Activated CD4-positive, alpha-beta T cell treated with anti-CD3 and anti-CD28 coated beads for 36 hours (primary cell): ENCODE results near the gene CLSTN2. TPM values are rescaled to one million over a fixed set of nuclear protein-coding genes. Genes with fewer than 3 reads are reported as not detected.

Source experiments
- ATAC-seq: fragments of 200-7000 bp; cut with Tn5 transposase; one replicate; pipeline ENCODE4 v1.10.0; 2021; ENCODE audit warnings: mild to moderate bottlenecking, moderate library complexity
- CTCF ChIA-PET: fragments of 350-600 bp; sonication (Branson Sonifier 250); formaldehyde crosslinking; loops from one replicate; lab custom pipeline; 2021; ENCODE audit warnings: antibody characterized with exemption; lab: Charles Lee
- POLR2A ChIA-PET: fragments of 350-600 bp; sonication (Branson Sonifier 250); formaldehyde crosslinking; loops from one replicate; lab custom pipeline; 2021; ENCODE audit warnings: antibody characterized with exemption, inconsistent platforms; lab: Charles Lee
- DNase-seq: peaks from one replicate; pipeline ENCODE4 v3.0.0-alpha.2; 2020
- H3K27ac Mint-ChIP-seq: one replicate; pipeline ENCODE4 v1.8.0; 2021; ENCODE audit warnings: mixed read lengths
- H3K27me3 Mint-ChIP-seq: one replicate; pipeline ENCODE4 v1.8.0; 2021; ENCODE audit warnings: mixed read lengths
- H3K36me3 Mint-ChIP-seq: one replicate; pipeline ENCODE4 v1.8.0; 2021; ENCODE audit warnings: low read depth, mixed read lengths
- H3K4me1 Mint-ChIP-seq: one replicate; pipeline ENCODE4 v1.8.0; 2021; ENCODE audit warnings: mixed read lengths
- H3K4me3 Mint-ChIP-seq: one replicate; pipeline ENCODE4 v1.8.0; 2021; ENCODE audit warnings: mild to moderate bottlenecking, moderate library complexity, mixed read lengths
- H3K9me3 Mint-ChIP-seq: one replicate; pipeline ENCODE4 v1.8.0; 2021; ENCODE audit warnings: low read depth, mixed read lengths
- intact Hi-C, 2 experiments: fragments of 100-400 bp; cut with DNase I in 1 of 2; cut with micrococcal nuclease in 1 of 2; formaldehyde crosslinking; loops; one replicate each; pipeline versions ENCODE4 v1.14.2 to v1.15.1; 2022 to 2024; cut with DNase I, micrococcal nuclease
- total RNA-seq, 2 experiments: library from RNA; stranded (reverse); gene quantifications; one replicate each; pipeline ENCODE4 v1.2.3, GENCODE V29; 2021

Gene CLSTN2
- total RNA-seq, 2 experiments from 2014 or later = not detected

GRCh38 chr3:140023616-140024530, 88.9 kb downstream of the CLSTN2 start:
- Mint-ChIP-seq H3K27ac (no peak overlapping the region), H3K27me3 (peaks cover 3% of the 10 kb centered on the region), H3K9me3 (no peaks in the 10 kb centered on the region), H3K4me1 (no peaks in the 10 kb centered on the region), H3K4me3 (no peak overlapping the region), H3K36me3 (no peaks in the 10 kb centered on the region)
- POLR2A ChIA-PET = no interaction called here
- intact Hi-C loops = no loop called here
- ATAC-seq (no peak), DNase-seq (no peak)
- CTCF ChIA-PET = interaction anchor here (0.6 kb wide), 1 partner anchor 929 kb away, joined by 3 read pairs; no protein-coding TSS in a partner anchor

GRCh38 chr3:140031170-140031569, 96.2 kb downstream of the CLSTN2 start:
- ATAC-seq (no peak), DNase-seq (no peak)
- intact Hi-C loops = no loop called here
- Mint-ChIP-seq H3K4me3 (no peak overlapping the region), H3K27ac (no peak overlapping the region), H3K36me3 (no peaks in the 10 kb centered on the region), H3K9me3 (no peaks in the 10 kb centered on the region), H3K27me3 (peaks cover 4% of the 10 kb centered on the region), H3K4me1 (no peaks in the 10 kb centered on the region)
- CTCF ChIA-PET = no interaction called here
- POLR2A ChIA-PET = no interaction called here

DNA sequence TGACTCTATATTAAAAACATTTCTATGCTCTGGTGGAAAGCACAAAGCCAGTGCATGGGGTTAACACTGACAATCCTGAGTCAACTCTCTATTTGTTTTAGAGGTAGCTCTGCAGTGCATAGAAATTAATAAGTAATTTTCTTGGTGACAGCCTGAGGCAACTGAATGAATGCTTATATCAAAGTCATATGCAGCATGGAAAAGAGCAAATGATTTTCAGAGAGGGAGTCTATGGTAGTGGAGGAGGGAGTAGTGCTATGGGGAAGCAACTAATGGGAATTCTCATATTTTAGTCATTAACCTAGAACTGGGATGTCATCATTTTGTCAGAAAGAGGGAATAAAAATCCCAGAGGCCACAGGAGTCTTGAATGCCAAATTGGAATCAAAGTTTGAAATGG, 99.1 kb downstream of the CLSTN2 start:
- intact Hi-C loops = no loop called here
- H3K27ac Mint-ChIP-seq = no peak overlapping the region
- no peaks in the 10 kb centered on the region for H3K4me1 Mint-ChIP-seq
- POLR2A ChIA-PET = no interaction called here
- CTCF ChIA-PET = interaction anchor here (1.0 kb wide), 1 partner anchor 96 kb away, joined by 3 read pairs; no protein-coding TSS in a partner anchor
- ATAC-seq (no peak), DNase-seq (no peak)
- H3K27me3 Mint-ChIP-seq = peaks cover 2% of the 10 kb centered on the region
- H3K36me3 Mint-ChIP-seq = no peaks in the 10 kb centered on the region
- H3K4me3 Mint-ChIP-seq = no peak overlapping the region
- H3K9me3 Mint-ChIP-seq = no peaks in the 10 kb centered on the region

DNA sequence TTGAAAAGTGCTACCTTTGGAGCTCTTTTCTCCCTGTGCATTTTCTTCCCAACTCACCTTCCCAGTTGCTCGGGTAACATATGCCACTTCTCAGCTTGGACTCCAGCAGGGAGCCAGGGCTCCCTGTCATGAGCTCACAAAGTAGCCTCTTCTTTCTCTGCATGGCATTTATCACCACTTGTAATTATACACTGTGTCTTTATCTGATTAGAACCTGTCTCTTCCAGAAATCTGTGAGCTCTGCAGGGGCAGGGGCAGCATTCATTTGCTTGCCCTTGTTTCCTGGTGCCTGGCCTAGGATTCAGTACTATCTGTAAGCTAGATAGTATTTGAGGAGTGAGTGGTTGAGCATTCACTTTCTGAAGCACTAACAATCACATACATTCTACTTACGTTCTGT, 100.9 kb downstream of the CLSTN2 start:
- POLR2A ChIA-PET = no interaction called here
- CTCF ChIA-PET = no interaction called here
- Mint-ChIP-seq H3K4me1 (no peaks in the 10 kb centered on the region), H3K36me3 (no peaks in the 10 kb centered on the region), H3K27ac (no peak overlapping the region), H3K9me3 (no peaks in the 10 kb centered on the region), H3K27me3 (peaks cover 2% of the 10 kb centered on the region), H3K4me3 (no peak overlapping the region)
- DNase-seq (no peak), ATAC-seq (no peak)
- intact Hi-C loops = no loop called here

DNA sequence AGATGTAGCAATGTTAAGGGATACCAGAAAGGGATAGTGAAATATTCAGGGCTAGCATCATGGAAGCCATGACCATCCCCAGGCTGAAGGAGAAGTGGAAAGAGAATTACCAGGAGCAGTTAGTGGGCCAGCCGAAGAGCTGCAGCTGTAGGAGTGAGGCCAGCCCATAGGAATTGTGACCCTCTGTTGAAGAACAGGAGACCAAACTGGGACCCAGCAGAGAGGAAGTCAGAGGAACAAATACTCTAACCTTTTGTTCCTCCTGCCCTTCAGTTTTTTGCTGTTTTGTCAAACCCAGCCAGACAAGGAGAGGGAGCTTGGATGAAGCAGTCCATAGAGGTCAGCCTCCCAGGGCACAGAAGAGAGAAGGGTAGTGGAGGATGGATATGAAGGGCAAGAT, 115.4 kb downstream of the CLSTN2 start:
- no peak for DNase-seq
- H3K27ac Mint-ChIP-seq = no peak overlapping the region
- intact Hi-C loops = no loop called here
- ChIA-PET POLR2A (interaction anchor here (0.6 kb wide), 1 partner anchor 77 kb away, joined by 4 read pairs; no protein-coding TSS in a partner anchor), CTCF (no interaction called here)
- no peak overlapping the region for H3K4me3 Mint-ChIP-seq
- no peaks in the 10 kb centered on the region for H3K36me3 Mint-ChIP-seq
- H3K27me3 Mint-ChIP-seq = peaks cover 15% of the 10 kb centered on the region
- ATAC-seq = no peak
- no peaks in the 10 kb centered on the region for H3K4me1 Mint-ChIP-seq
- no peaks in the 10 kb centered on the region for H3K9me3 Mint-ChIP-seq

DNA sequence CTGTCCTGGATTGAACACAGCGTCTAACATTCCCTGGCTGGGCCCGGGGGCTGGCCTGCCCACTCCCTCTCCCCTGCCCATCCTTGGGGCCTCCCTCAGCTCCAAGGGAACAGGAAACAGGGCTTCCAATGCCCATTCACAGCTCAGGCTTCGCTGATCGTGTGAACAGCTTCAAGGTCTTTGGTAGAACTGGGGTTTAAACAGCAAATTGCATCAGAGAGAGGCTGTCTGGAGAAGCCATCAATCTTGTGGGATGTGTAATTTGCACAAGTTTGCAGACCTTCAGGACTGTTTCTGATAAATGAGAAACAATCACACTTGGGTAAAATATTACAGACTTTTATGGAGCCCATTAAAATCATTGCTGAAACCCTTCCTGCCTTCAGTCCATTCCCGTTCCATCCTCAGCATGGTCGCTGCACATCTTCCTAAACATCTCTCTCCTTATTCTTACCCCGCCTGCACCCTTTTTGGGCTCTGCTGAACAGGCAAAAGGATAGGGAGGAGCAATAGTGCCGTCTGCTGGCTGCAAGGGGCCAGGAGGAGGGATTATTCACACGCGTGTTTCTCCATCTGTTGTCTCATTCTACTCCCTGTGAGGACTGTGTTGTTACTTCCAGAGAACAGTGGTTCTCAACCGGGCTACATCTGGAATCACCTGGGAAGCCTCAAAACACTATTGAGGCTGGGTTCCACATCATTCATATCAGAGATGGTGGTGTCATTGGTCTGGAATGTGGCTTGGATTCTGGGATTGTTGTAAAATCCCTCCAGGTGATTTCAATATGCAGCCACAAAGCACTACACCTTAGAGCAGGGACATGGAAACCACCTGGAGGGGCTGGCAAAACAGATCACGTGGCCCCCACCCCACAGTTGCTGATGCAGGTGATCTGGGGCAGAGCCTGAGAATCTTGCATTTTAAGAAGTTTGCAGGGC, 116.3 kb downstream of the CLSTN2 start:
- Mint-ChIP-seq H3K4me1 (no peaks in the 10 kb centered on the region), H3K9me3 (no peaks in the 10 kb centered on the region), H3K27ac (no peak overlapping the region), H3K27me3 (peaks cover 16% of the 10 kb centered on the region), H3K36me3 (no peaks in the 10 kb centered on the region), H3K4me3 (no peak overlapping the region)
- ATAC-seq (no peak), DNase-seq (peak; percentile 23)
- intact Hi-C loops = loop anchor here in 1 of 2 experiments (1.0 kb wide), 1 partner anchor 114 kb away; no protein-coding TSS in a partner anchor
- POLR2A ChIA-PET = interaction anchor here (0.6 kb wide), 1 partner anchor 76 kb away, joined by 4 read pairs; no protein-coding TSS in a partner anchor
- CTCF ChIA-PET = interaction anchor here (0.5 kb wide), 1 partner anchor 942 kb away, joined by 4 read pairs; no protein-coding TSS in a partner anchor

GRCh38 chr3:140052771-140053702, 118.1 kb downstream of the CLSTN2 start:
- no peaks in the 10 kb centered on the region for H3K36me3 Mint-ChIP-seq
- ATAC-seq (no peak), DNase-seq (no peak)
- H3K9me3 Mint-ChIP-seq = no peaks in the 10 kb centered on the region
- no peaks in the 10 kb centered on the region for H3K4me1 Mint-ChIP-seq
- POLR2A ChIA-PET = interaction anchor here (0.6 kb wide), 1 partner anchor 33 kb away, joined by 4 read pairs; no protein-coding TSS in a partner anchor
- H3K27ac Mint-ChIP-seq = no peak overlapping the region
- intact Hi-C loops = no loop called here
- CTCF ChIA-PET = no interaction called here
- peaks cover 16% of the 10 kb centered on the region for H3K27me3 Mint-ChIP-seq
- H3K4me3 Mint-ChIP-seq = no peak overlapping the region

GRCh38 chr3:140053794-140054193, 118.8 kb downstream of the CLSTN2 start:
- no peaks in the 10 kb centered on the region for H3K9me3 Mint-ChIP-seq
- DNase-seq (no peak), ATAC-seq (no peak)
- CTCF ChIA-PET = interaction anchor here (0.7 kb wide), 1 partner anchor 247 kb away, joined by 3 read pairs; no protein-coding TSS in a partner anchor
- H3K27me3 Mint-ChIP-seq = peaks cover 13% of the 10 kb centered on the region
- H3K27ac Mint-ChIP-seq = no peak overlapping the region
- no peaks in the 10 kb centered on the region for H3K36me3 Mint-ChIP-seq
- POLR2A ChIA-PET = no interaction called here
- H3K4me3 Mint-ChIP-seq = no peak overlapping the region
- no peaks in the 10 kb centered on the region for H3K4me1 Mint-ChIP-seq
- intact Hi-C loops = no loop called here

DNA sequence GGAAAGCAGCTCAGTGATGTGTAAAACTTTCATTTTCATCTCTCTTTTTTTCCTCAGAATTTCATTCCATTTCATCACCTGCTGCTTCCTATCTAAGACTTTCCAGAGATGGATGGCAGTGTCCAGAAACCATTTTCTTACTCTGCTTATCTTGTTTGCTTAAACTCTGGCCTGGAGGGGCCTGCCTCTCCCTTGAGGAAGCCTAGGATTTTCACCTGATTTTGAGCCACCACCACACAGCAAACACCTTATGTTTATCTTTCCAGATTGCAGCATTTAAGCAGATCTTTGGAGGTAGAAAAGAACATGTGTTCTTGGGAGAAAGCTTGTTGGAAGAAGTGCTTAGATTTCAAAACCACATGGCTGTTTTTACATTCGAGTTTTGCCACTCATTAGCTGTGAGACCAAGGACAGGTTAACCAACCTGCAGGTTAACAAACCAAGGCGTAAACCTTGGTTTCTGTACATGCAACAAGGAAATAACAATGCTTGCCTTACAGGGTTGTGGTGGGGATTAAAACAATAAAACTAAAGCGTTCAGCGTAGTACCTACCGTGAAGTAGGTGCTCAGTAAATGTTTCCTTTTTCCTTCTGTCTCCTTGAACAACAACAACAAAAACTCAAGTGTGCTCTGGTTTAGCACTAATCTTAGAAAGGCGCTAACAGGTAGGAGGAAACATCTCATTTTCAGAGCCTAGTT, 120.3 kb downstream of the CLSTN2 start:
- intact Hi-C loops = no loop called here
- H3K27ac Mint-ChIP-seq = no peak overlapping the region
- DNase-seq (no peak), ATAC-seq (no peak)
- CTCF ChIA-PET = no interaction called here
- POLR2A ChIA-PET = no interaction called here
- no peaks in the 10 kb centered on the region for H3K36me3 Mint-ChIP-seq
- no peaks in the 10 kb centered on the region for H3K4me1 Mint-ChIP-seq
- no peak overlapping the region for H3K4me3 Mint-ChIP-seq
- no peaks in the 10 kb centered on the region for H3K9me3 Mint-ChIP-seq
- H3K27me3 Mint-ChIP-seq = peaks cover 12% of the 10 kb centered on the region

DNA sequence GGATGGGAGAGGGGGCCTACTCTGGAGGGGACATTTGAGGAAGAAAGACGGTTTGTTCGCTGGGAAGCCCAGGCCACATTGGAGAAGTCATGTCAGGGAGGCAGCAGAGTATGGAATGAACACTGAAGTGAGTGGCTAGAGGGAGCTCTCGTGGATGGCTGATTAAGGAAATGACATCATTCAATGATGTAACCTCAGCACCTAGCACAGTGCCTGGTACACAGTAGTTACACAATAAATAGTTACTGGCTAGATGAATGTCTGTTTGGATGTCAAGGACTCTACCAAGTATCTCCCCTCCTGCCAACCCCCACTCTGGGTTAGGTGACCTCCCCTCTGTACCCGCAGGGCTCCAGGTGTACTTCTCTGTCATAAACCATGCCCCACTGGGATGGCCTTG, 121.1 kb downstream of the CLSTN2 start:
- CTCF ChIA-PET = no interaction called here
- Mint-ChIP-seq H3K4me3 (no peak overlapping the region), H3K4me1 (no peaks in the 10 kb centered on the region), H3K36me3 (no peaks in the 10 kb centered on the region), H3K9me3 (no peaks in the 10 kb centered on the region), H3K27me3 (peaks cover 6% of the 10 kb centered on the region), H3K27ac (no peak overlapping the region)
- intact Hi-C loops = no loop called here
- no peak for ATAC-seq
- POLR2A ChIA-PET = no interaction called here
- DNase-seq = no peak
